Stimulated activated CD4-positive, alpha-beta T cell treated with anti-CD3 and anti-CD28 coated beads, Interleukin-4, amount 100 ng/mL, for 1 hour (primary cell): ENCODE results near the gene SFTPB.

Experiments
- DNase-seq: peaks from one replicate; pipeline ENCODE4 v3.0.0-alpha.2; 2020

SFTPB gene

GRCh38 chr2:85699325-85699724 is 31.3 kb upstream of the SFTPB start:
- no peak for DNase-seq

- DNase-seq = no peak
Measured at GRCh38 chr2:85698880-85699254, 30.9 kb upstream of the SFTPB start.

GRCh38 chr2:85698184-85698879 is 30.3 kb upstream of the SFTPB start:
- no peak for DNase-seq

GRCh38 chr2:85697716-85698115 is 29.7 kb upstream of the SFTPB start:
- DNase-seq = no peak

- no peak for DNase-seq
Measured at GRCh38 chr2:85697096-85697495, 29.1 kb upstream of the SFTPB start.

- no peak for DNase-seq
Measured at GRCh38 chr2:85695691-85696668, 28.0 kb upstream of the SFTPB start.

- DNase-seq = no peak
Measured at GRCh38 chr2:85695121-85695520, 27.1 kb upstream of the SFTPB start.

- DNase-seq = no peak
Measured at GRCh38 chr2:85694052-85695025, 26.3 kb upstream of the SFTPB start, which contains the start of gene GNLY. Gene GNLY (plus strand): TSS chr2:85694358. CDS start chr2:85694419, 61 bp downstream.

- no peak for DNase-seq
Measured at GRCh38 chr2:85692039-85692645, 24.1 kb upstream of the SFTPB start.

- DNase-seq = no peak
Measured at GRCh38 chr2:85690932-85691331, 22.9 kb upstream of the SFTPB start.

GRCh38 chr2:85684806-85685205 is 16.8 kb upstream of the SFTPB start:
- no peak for DNase-seq

GRCh38 chr2:85684380-85684779 is 16.4 kb upstream of the SFTPB start:
- DNase-seq = no peak

- no peak for DNase-seq
Measured at GRCh38 chr2:85682378-85682777, 14.4 kb upstream of the SFTPB start.

- no peak for DNase-seq
Measured at GRCh38 chr2:85681776-85682175, 13.8 kb upstream of the SFTPB start.

- no peak for DNase-seq
Measured at GRCh38 chr2:85681372-85681763, 13.4 kb upstream of the SFTPB start.

- no peak for DNase-seq
Measured at GRCh38 chr2:85680707-85681371, 12.8 kb upstream of the SFTPB start.

GRCh38 chr2:85678794-85679672 is 11.0 kb upstream of the SFTPB start:
- peak; percentile 79 for DNase-seq

- no peak for DNase-seq
Measured at GRCh38 chr2:85678377-85678776, 10.4 kb upstream of the SFTPB start.

GRCh38 chr2:85675866-85676548 is 8.0 kb upstream of the SFTPB start:
- DNase-seq = no peak

- DNase-seq = no peak
Measured at GRCh38 chr2:85675427-85675826, 7.4 kb upstream of the SFTPB start.
